Ovary (tissue), 9 donors: ENCODE measurements around the gene TOR1AIP1. TPM values are rescaled to one million over a fixed set of nuclear protein-coding genes. Genes with fewer than 3 reads are reported as not detected.

Experiments
- DNase-seq, 5 donors: peaks; one replicate each; pipeline ENCODE4 v3.0.0-alpha.2; 2019 to 2020
- H3K27ac ChIP-seq, 2 donors: fragments of 200-600 bp; one replicate each; pipeline versions ENCODE4 v1.5.1 to v1.8.0; 2019 to 2022
- H3K27me3 ChIP-seq: fragments of 200-600 bp; one replicate; pipeline ENCODE4 v1.8.0; 2022
- H3K36me3 ChIP-seq: fragments of 200-600 bp; sonication (generic); one replicate; pipeline ENCODE4 v1.5.1; 2019
- H3K4me1 ChIP-seq: one replicate; pipeline ENCODE4 v1.8.1; 2013; ENCODE audit warnings: mild to moderate bottlenecking, moderate library complexity; ENCODE audit not compliant: insufficient read depth
- H3K4me3 ChIP-seq: fragments of 200-600 bp; sonication (generic); one replicate; pipeline ENCODE4 v1.5.1; 2017
- H3K9me3 ChIP-seq, 2 donors: fragments of 200-600 bp in 1 of 2; sonication (generic) in 1 of 2; one replicate each; pipeline versions ENCODE4 v1.5.1 to v1.8.1; 2013 to 2019; ENCODE audit warnings: mild to moderate bottlenecking in 1 of 2, moderate library complexity in 1 of 2
- CTCF ChIP-seq, 3 donors: fragments of 450-650 bp in 2 of 3; fragments of 200-600 bp in 1 of 3; IDR thresholded peaks; one replicate each; pipeline versions ENCODE4 v1.5.1 to v1.8.0; 2016 to 2022; ENCODE audit warnings: antibody characterized with exemption in 3 of 3, mild to moderate bottlenecking in 1 of 3
- EP300 ChIP-seq: sonication (generic); formaldehyde crosslinking; IDR thresholded peaks from one replicate; pipeline ENCODE4 v1.6.1; 2017; ENCODE audit warnings: antibody characterized with exemption
- POLR2A ChIP-seq: fragments of 450-650 bp; IDR thresholded peaks from one replicate; pipeline ENCODE4 v1.6.1; 2017; ENCODE audit warnings: antibody characterized with exemption, mild to moderate bottlenecking, moderate library complexity
- WGBS, 3 donors: extraction: QIAGEN DNeasy Blood & Tissue Kit in 1 of 3; methylation state at CpG; one replicate each; pipeline versions ENCODE4 v1.1.5 to v1.1.7; 2013 to 2017; 5-methylcytosine and 5-hydroxymethylcytosine counted together
- intact Hi-C, 4 donors: fragments of 100-400 bp; cut with DNase I; formaldehyde crosslinking; loops; one replicate each; pipeline versions ENCODE4 v1.11.0 to v1.15.1; 2022 to 2023
- polyA plus RNA-seq, 2 donors: library from polyadenylated mRNA; stranded (reverse); fragments of 200-250 nt in 1 of 2; fragments of 350-450 nt in 1 of 2; fragmentation: Illumina TruSeq in 1 of 2; extraction: RNeasy Lipid Tissue Mini Kit (QIAGEN cat#74804) in 1 of 2; gene quantifications; one replicate each; pipeline ENCODE4 v1.2.3, GENCODE V29; 2013 to 2014
- total RNA-seq, 7 donors: library from RNA; depleted of rRNA in 2 of 7; stranded (reverse); fragments of >200 nt in 2 of 7; fragmentation: NEBNext Ultra II Directional in 3 of 7; extraction: Animal tissue kit (Norgen Biotek cat#: 25700) in 3 of 7; gene quantifications; one replicate each; pipeline versions ENCODE4 v1.1.0 to v1.2.4, GENCODE V29; 2016 to 2023
- donor health status: DM: no; HTN: no; CAD: no; lungs with moderate emphysema.
- donor health status: DM: no; HTN: no; CAD: no.
- donor health status: Bipolar disorder and iron deficiency.
- donor health status: DM: yes; HTN: yes; CAD: no.
- donor health status: DM: no; HTN: no; CAD: no.
- donor health status: DM: yes; HTN: yes; CAD: no.

Gene TOR1AIP1
- total and polyA plus RNA-seq, 9 donors: 46.2 to 93.5 (median 61.1) TPM

- no peak for TF ChIP-seq POLR2A
- TF ChIP-seq EP300: no peak
- TF ChIP-seq CTCF (IDR thresholded peaks at IDR 0.05): no peak
- no peak for DNase-seq
- intact Hi-C loops: no loop called here
- H3K4me1 ChIP-seq: no peaks in the 10 kb centered on the region
- no peaks in the 10 kb centered on the region for H3K9me3 ChIP-seq
- no peaks in the 10 kb centered on the region for H3K36me3 ChIP-seq
- no peak overlapping the region for H3K27ac ChIP-seq
- H3K4me3 ChIP-seq: no peak overlapping the region
- WGBS, 3 donors: 42 to 76% (median 53%) methylated on average over 1 of the region's 1 CpG
- H3K27me3 ChIP-seq: no peaks in the 10 kb centered on the region
Observed at GRCh38 chr1:179871940-179872339, 10.1 kb upstream of the TOR1AIP1 start.

GRCh38 chr1:179872558-179872957, 9.5 kb upstream of the TOR1AIP1 start:
- DNase-seq: no peak
- Histone ChIP-seq H3K27ac (no peak overlapping the region), H3K4me3 (no peak overlapping the region), H3K4me1 (no peaks in the 10 kb centered on the region), H3K27me3 (no peaks in the 10 kb centered on the region), H3K36me3 (no peaks in the 10 kb centered on the region), H3K9me3 (no peaks in the 10 kb centered on the region)
- TF ChIP-seq CTCF (IDR thresholded peaks at IDR 0.05) (no peak), POLR2A (no peak), EP300 (no peak)
- intact Hi-C loops: no loop called here
- 83 to 89% (median 84%) methylated on average over 5 of the region's 5 CpGs for WGBS, 3 donors

- intact Hi-C loops: no loop called here
- H3K9me3 ChIP-seq: no peaks in the 10 kb centered on the region
- H3K4me3 ChIP-seq: no peak overlapping the region
- no peaks in the 10 kb centered on the region for H3K4me1 ChIP-seq
- no peaks in the 10 kb centered on the region for H3K36me3 ChIP-seq
- WGBS, 3 donors: 93 to 99% (median 97%) methylated on average over 2 of the region's 2 CpGs
- DNase-seq: no peak
- TF ChIP-seq CTCF (IDR thresholded peaks at IDR 0.05) (no peak), EP300 (no peak), POLR2A (no peak)
- no peaks in the 10 kb centered on the region for H3K27me3 ChIP-seq
- no peak overlapping the region for H3K27ac ChIP-seq
Observed at GRCh38 chr1:179873438-179873851, 8.6 kb upstream of the TOR1AIP1 start.

- TF ChIP-seq EP300 (no peak), POLR2A (no peak), CTCF (IDR thresholded peaks at IDR 0.05) (no peak)
- no peaks in the 10 kb centered on the region for H3K27me3 ChIP-seq
- H3K36me3 ChIP-seq: no peaks in the 10 kb centered on the region
- 72 to 82% (median 73%) methylated on average over 4 of the region's 4 CpGs for WGBS, 3 donors
- intact Hi-C loops: no loop called here
- H3K27ac ChIP-seq: no peak overlapping the region
- no peak for DNase-seq
- H3K9me3 ChIP-seq: no peaks in the 10 kb centered on the region
- no peaks in the 10 kb centered on the region for H3K4me1 ChIP-seq
- H3K4me3 ChIP-seq: peak overlapping the region; percentile 70
Observed at GRCh38 chr1:179875596-179876299, 6.3 kb upstream of the TOR1AIP1 start.
